Sigmoid colon (tissue), 4 donors: Measurements from ENCODE around the gene GDPD1.

Experiments
- CTCF ChIP-seq, 4 experiments: fragments of 450-650 bp in 3 of 4; fragments of 200-600 bp in 1 of 4; IDR thresholded peaks; one replicate each; pipeline ENCODE4 v1.5.1; 2016 to 2019; ENCODE audit warnings: antibody characterized with exemption in 4 of 4, mild to moderate bottlenecking in 3 of 4, moderate library complexity in 2 of 4
- POLR2A ChIP-seq, 2 donors: fragments of 450-650 bp; IDR thresholded peaks; one replicate each; pipeline ENCODE4 v1.6.1; 2016; ENCODE audit warnings: antibody characterized with exemption in 2 of 2, mild to moderate bottlenecking in 2 of 2, moderate library complexity in 2 of 2
- POLR2AphosphoS5 ChIP-seq, 4 donors: sonication (generic); formaldehyde crosslinking; IDR thresholded peaks; one replicate each; pipeline ENCODE4 v1.6.1; 2017; ENCODE audit warnings: antibody characterized with exemption in 4 of 4

- TF ChIP-seq POLR2A (IDR thresholded peaks at IDR 0.05), result no peak
- no peak for TF ChIP-seq CTCF (IDR thresholded peaks at IDR 0.05)
- no peak for TF ChIP-seq POLR2AphosphoS5 (IDR thresholded peaks at IDR 0.05)
These were observed 26.9 kb upstream of the GDPD1 start for GRCh38 chr17:59193336-59193862.
